ENCODE data around the gene KAT2A. TPM values are rescaled to one million over a fixed set of nuclear protein-coding genes. Genes with fewer than 3 reads are reported as not detected.
A peak's percentile ranks its signal among the peaks of the same experiment; 100 is the strongest.

Gene KAT2A
- total and polyA plus RNA-seq, 9 of the 15 experiments (the other 6 are each of a cell fraction or from before 2014, with no cell fraction given): 1.5 to 80.4 (median 31.9) TPM

GRCh38 chr17:42118126-42118510 is 3.0 kb downstream of the KAT2A start:
- CTCF ChIA-PET (ENCODE audit: low intra/inter-chr PET ratio): interaction anchor here (1.9 kb wide), 1 partner anchor 63 kb away, joined by 12 read pairs; the partner anchor contains the start of gene KCNH4

More at GRCh38 chr17:42118126-42118510, 3.0 kb downstream of the KAT2A start:
- Histone ChIP-seq H3K27me3 (ENCODE audit: control insufficient read depth in 2 of 2, insufficient read depth in 2 of 2, low read length in 2 of 2) (no peaks in the 10 kb centered on the region), H3K4me3 (no peak overlapping the region), H3K9ac (ENCODE audit: insufficient read depth in 1 of 2, low read depth in 2 of 2, low read length in 2 of 2) (peak overlapping the region in 1 of 2 experiments; percentile 2; a peak in 1 of 4 replicates), H3K4me1 (replicated peaks in 1 of 2; ENCODE audit: control insufficient read depth in 2 of 2, insufficient read depth in 2 of 2, low read length in 2 of 2) (peaks cover 13 to 55% of the 10 kb centered on the region in 2 experiments), H3K4me2 (ENCODE audit: insufficient read depth, low read length) (no peak overlapping the region), H3K36me3 (ENCODE audit: control insufficient read depth, insufficient read depth, low read length) (peaks cover 62% of the 10 kb centered on the region; the same call in 2 of the 3 replicates), H3K9me1 (ENCODE audit: control insufficient read depth, insufficient read depth, low read length) (peaks cover 3% of the 10 kb centered on the region), H3K27ac (ENCODE audit: extremely low read depth, low read depth, low read length) (no peak overlapping the region), H4K20me1 (replicated peaks; ENCODE audit: control insufficient read depth, insufficient read depth, low read length) (no peaks in the 10 kb centered on the region), H2AFZ (ENCODE audit: low read depth, low read length) (no peak overlapping the region), H3K9me3 (replicated peaks; ENCODE audit: control insufficient read depth, insufficient read depth, low read depth, low read length) (no peaks in the 10 kb centered on the region), H3K79me2 (ENCODE audit: control insufficient read depth, insufficient read depth, low read length) (peaks cover 10% of the 10 kb centered on the region; the same call in 2 of the 3 replicates)
- in situ Hi-C loops (cut with MboI) (loop anchor here (25.0 kb wide), 1 partner anchor 381 kb away; the partner anchor contains the start of gene HAP1), intact Hi-C loops (cut with micrococcal nuclease) (loop anchor here (2.0 kb wide), 1 partner anchor 63 kb away; the partner anchor contains the start of gene KCNH4)
- WGBS (ENCODE audit: insufficient coverage, low coverage, missing lambda C conversion rate): 90% methylated on average over 4 of the region's 4 CpGs
- DNase-seq (ENCODE audit: extremely low read depth in 1 of 4, low spot score in 3 of 4): no peak
- TF ChIP-seq POLR2G (IDR thresholded peaks at IDR 0.05; ENCODE audit: low read depth, low read length) (no peak), GATA2 (CRISPR knock-in tag; IDR thresholded peaks at IDR 0.05) (no peak), MLX (CRISPR knock-in tag; conservative IDR thresholded peaks at IDR 0.05) (no peak), YBX1 (IDR thresholded peaks at IDR 0.05) (no peak), SREBF2 (CRISPR knock-in tag; IDR thresholded peaks at IDR 0.05) (no peak), ZNF830 (CRISPR knock-in tag; IDR thresholded peaks at IDR 0.05) (no peak)
- no peak for FAIRE-seq
- BruUV-seq (replicated peaks): no TSS peak
- ATAC-seq: no peak
- POLR2A ChIA-PET: interaction anchor here (0.5 to 1.1 kb wide), 4 partner anchors 10 to 94 kb away, joined by 3 to 4 read pairs (median 3); no protein-coding TSS in a partner anchor
